ENCODE measurements around the gene RTN3.
A peak's percentile ranks its signal among the peaks of the same experiment; 100 is the strongest.
"Not testable (repeated sequence)": the region's sequence is repeated elsewhere in the genome, so short reads cannot be mapped to it uniquely, and the experiment has no call there.

The RTN3 gene

DNA sequence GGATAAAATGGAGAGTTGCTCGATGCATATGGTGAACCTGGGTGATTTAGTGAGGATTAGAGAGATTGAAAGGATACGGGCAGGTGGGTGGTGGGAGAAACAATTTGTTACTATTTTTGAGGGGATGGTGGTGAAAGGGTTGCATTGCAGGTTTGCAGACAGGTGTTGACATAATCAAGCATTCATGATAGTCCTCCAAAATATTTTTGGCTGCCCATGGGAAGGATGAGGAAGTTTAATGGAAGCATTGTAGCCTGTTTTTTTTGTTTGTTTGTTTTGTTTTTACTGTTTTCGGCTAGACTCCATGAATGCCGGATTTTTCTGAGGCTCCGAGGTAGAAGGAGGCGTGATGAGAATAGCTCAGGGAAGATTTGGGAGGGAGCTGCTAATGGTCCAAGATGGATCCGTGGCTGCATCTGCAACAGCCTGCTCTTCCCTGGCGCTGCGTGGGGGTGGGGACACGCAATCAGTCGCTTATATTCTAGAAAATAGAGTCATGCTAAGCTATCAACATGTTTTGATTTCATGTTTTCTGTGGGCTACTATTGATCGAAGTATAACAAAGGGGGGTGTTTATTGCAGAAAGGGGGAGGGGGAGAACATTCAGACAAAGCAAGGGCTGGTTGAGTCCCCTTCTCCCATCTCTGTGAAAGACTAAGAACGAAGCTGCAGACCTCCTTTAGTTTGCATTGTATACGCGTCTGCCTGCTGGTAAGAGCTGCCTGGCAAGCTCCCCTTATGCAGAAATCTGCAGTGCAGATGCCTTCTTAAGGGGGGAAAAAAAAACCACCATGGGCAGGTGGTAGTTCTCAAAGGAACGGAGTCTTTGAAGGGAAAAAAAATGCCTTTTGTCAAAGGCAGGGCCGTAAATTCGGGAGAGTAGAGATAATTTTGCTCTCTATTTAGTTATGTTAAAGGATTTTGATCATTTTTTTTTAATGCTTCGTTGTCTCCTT lies 1.0 kb downstream of the RTN3 start:
- DNase-seq: peak; percentile 73

DNA sequence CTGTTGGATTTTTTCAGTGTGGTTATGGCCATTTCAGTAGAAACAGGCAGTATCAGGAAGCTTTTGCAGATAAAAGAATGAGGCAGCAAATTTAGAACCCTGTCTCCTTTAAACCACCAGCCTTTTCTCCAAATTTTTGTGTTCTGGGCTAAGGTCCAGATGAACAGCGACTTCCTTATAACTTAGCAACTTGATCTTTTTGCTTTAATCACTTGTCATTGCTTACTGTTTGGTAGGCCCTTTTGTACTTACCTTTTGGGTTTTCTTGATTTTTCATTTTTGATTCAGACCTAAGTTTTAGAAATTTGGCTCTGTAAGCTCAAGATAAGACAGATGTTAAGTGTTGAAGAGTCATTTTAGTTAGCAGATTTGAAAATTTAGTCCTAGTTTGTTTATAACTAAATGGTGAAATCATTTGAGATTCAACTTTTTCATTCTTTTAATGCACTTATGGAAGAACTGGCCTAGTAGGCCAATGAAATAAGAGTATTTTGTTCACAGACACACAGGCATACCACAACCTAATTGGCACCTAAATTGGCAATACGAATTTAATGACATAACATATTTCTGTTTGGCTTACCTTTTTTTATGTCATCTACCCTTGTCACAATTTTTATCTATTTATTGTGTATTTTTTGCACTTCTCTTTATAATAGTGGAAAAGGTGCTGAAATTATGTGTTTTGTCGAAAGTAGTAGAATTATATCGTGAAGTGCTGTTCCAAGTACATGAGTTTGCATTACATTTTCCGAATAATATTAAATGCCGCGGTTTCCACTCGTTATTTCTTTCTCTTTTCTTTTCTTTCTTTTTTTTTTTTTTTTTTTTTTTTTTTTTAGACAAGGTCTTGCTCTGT lies 2.1 kb downstream of the RTN3 start:
- DNase-seq: no peak

GRCh38 chr11:63685158-63685721 lies 3.9 kb downstream of the RTN3 start:
- not testable (repeated sequence) for DNase-seq

DNA sequence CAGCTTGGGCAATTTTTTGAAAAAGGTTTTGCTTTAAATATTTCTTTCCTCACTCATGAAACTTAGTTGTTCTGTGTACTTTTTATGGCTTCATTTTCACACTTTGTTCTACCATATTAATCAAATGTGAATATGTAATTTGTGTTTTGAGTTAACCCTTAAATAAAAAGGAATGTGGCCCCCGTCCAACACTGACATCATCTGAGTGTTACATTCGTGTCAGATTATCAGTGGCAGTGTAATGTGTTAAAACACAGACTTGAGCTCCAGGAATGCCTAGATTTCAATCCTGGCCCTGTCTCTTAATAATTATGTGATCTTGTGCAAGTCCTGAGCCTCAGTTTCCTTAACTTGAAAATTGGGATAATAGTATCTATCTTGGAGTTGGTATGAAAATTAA lies 5.6 kb downstream of the RTN3 start:
- DNase-seq: no peak

- DNase-seq: no peak
Measured at GRCh38 chr11:63687845-63688244, 6.5 kb downstream of the RTN3 start.

DNA sequence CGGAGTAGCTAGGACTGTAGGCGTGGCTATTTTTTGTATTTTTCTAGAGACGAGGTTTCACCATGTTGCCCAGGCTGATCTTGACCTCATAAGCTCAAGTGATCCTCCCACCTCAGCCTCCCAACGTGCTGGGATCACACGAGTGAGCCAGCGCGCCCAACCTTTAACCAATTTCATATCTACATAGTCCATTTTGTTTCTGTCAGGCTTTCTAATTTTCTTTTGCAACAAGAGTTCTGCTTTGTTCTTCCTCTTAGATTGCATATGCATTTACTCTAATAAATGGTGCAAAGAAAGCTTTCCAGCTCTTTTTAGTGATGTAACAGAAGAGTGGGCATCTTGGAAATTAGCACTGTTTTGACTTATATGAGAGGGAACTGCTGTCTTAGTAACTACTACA lies 13.3 kb downstream of the RTN3 start:
- no peak for DNase-seq

DNA sequence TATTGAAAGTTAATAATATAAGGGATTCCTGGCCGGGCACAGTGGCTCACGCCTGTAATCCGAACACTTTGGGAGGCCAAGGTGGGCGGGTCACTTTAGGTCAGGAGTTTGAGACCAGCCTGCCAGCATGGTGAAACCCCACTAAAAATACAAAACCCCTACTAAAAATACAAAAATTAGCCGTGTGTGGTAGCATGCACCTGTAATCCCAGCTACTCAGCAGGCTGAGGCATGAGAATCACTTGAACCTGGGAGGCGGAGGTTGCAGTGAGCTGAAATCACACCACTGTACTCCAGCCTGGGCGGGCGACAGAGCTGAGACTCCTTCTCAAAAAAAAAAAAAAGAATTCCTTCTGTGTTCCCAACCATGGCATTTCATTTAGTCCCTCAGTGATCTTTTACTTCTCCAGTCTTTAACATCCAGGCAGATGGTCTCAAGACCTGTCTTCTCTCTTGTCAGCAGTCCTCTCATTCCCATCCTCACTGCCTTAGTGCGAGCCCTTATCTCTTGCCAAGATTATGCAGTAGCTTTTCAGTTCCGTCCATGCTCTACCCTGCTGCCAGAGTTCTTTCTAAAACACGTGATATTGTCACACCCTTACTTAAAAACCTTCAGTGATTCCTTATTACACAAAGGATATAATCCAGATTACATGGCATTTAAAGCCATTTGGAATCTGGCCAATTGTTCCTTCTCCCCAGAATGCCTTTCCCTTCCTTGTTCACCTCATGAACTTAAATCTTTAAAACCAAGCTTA lies 17.9 kb downstream of the RTN3 start:
- peak; percentile 26 for DNase-seq

- peak; percentile 91 for DNase-seq
Measured at GRCh38 chr11:63699896-63700295, 18.6 kb downstream of the RTN3 start.

DNA sequence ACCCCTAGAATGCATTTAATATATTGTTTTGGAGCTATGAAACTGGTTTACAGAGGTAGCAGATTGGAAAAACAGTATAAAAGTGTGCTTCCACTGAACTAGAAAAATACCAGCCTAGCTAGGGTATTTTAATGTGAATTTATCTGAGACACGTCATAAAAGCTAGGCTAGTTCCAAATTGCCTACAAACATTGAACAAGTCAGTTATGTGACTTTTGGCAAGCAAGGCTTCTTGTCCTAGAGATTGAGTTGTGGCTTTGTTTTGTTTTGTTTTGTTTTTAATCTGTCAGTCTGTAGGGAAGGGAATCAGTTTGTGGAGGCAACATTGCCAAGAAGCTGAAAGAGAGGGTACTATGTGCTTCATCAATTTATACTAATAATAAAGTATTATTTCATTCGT lies 24.2 kb downstream of the RTN3 start:
- no peak for DNase-seq

DNA sequence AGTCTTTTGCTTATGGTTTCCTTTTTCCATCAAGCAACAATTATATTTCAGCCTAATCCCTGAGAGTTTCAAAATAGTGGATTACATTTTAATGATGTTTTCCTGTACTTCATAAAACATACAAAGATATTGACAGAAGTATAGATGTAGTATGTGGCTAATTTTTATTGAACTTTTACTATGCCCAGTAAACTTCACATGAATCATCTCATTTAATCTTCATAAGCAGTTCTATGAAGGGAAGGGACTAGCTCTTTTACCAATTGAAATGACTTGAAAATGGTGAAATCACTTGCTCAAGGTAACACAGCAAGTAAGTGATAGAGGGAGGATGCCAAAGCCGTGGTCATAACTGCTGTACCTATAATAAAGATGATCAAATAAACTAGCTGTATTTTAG lies 27.5 kb downstream of the RTN3 start:
- DNase-seq: no peak

GRCh38 chr11:63709336-63709884 lies 28.1 kb downstream of the RTN3 start:
- no peak for DNase-seq

GRCh38 chr11:63710476-63711217 lies 29.3 kb downstream of the RTN3 start:
- DNase-seq: no peak

GRCh38 chr11:63711838-63712237 lies 30.5 kb downstream of the RTN3 start:
- no peak for DNase-seq

GRCh38 chr11:63713766-63714165 lies 32.5 kb downstream of the RTN3 start:
- DNase-seq: no peak

- no peak for DNase-seq
Measured at GRCh38 chr11:63716046-63716445, 34.7 kb downstream of the RTN3 start.

DNA sequence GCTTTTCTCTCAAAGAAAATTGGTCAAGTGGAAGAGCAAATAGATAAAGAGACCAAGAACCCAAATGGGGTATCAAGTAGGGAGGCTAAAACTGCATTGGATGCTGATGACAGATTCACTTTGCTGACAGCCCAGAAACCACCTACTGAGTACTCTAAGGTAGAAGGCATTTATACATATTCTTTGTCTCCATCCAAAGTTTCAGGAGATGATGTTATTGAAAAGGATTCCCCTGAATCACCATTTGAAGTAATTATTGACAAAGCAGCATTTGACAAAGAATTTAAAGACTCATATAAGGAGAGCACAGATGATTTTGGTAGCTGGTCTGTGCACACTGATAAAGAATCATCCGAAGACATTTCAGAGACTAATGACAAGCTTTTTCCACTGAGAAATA lies 37.7 kb downstream of the RTN3 start:
- DNase-seq: no peak

DNA sequence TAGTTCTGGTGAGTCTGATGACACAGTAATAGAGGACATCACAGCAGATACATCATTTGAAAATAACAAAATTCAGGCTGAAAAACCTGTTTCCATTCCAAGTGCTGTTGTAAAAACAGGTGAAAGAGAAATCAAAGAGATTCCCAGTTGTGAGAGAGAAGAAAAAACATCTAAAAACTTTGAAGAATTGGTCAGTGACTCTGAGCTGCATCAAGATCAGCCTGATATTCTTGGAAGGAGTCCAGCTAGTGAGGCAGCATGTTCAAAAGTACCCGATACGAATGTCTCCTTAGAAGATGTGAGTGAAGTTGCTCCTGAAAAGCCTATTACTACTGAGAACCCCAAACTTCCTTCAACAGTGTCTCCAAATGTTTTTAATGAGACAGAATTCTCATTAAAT lies 38.7 kb downstream of the RTN3 start:
- no peak for DNase-seq

DNA sequence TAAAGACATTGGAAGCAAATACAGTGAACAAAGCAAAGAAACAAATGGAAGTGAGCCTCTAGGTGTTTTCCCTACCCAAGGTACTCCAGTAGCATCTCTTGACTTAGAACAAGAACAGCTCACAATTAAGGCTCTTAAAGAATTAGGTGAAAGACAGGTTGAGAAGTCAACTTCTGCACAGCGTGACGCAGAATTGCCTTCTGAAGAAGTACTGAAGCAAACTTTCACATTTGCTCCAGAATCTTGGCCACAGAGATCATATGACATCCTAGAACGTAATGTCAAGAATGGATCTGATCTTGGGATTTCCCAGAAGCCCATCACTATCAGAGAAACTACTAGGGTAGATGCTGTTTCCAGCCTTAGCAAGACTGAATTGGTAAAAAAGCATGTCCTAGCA lies 39.3 kb downstream of the RTN3 start:
- no peak for DNase-seq

- no peak for DNase-seq
Measured at GRCh38 chr11:63729326-63729725, 48.0 kb downstream of the RTN3 start.

- DNase-seq: no peak
Measured at GRCh38 chr11:63736864-63737263, 55.6 kb downstream of the RTN3 start.

DNA sequence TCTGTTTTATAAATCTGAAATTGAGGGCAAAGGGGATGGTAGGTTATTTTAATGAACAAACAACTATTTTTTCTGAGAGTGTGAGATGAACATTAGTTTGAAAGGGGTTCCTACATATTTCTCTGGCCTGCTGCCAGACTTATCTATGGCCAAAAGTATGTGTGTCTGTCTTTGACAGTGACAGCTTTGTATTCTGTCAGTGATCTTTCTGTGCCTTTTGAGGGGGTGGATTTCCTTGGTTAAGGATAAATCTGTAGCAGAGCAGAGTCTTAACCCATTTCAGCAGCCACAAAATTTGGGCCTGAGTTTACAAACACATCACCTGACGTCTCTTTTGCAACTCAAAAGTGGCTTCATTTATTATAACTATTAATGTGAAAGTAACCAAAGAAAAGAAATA lies 56.4 kb downstream of the RTN3 start:
- DNase-seq: no peak
